ENCODE measurements around the gene FAM78B. TPM values are rescaled to one million over a fixed set of nuclear protein-coding genes. Genes with fewer than 3 reads are reported as not detected.

Gene FAM78B
- total RNA-seq, 1 experiment from 2014 or later = not detected

GRCh38 chr1:166190400-166190799 lies 23.6 kb upstream of the FAM78B start:
- Mint-ChIP-seq H3K4me1 (ENCODE audit: low read depth, unreplicated experiment) (no peaks in the 10 kb centered on the region), H3K27me3 (ENCODE audit: insufficient read depth, unreplicated experiment) (peaks cover 19% of the 10 kb centered on the region), H3K9me3 (ENCODE audit: unreplicated experiment) (no peaks in the 10 kb centered on the region), H3K4me3 (ENCODE audit: unreplicated experiment) (no peak overlapping the region), H3K27ac (ENCODE audit: unreplicated experiment) (no peak overlapping the region), H3K36me3 (ENCODE audit: insufficient read depth, unreplicated experiment) (no peaks in the 10 kb centered on the region)
- ChIA-PET POLR2A (no interaction called here), CTCF (no interaction called here)
- Histone ChIP-seq H3K4me1 (no peaks in the 10 kb centered on the region), H3K36me3 (ENCODE audit: control insufficient read depth, insufficient read depth, low read length) (no peaks in the 10 kb centered on the region), H3K27me3 (replicated peaks; ENCODE audit: control insufficient read depth, insufficient read depth, low read length) (no peaks in the 10 kb centered on the region; the same call in 1 of the 2 replicates), H3K4me3 (ENCODE audit: low read depth, low read length) (no peak overlapping the region), H3K9me3 (no peaks in the 10 kb centered on the region)
- BruUV-seq (replicated peaks) = no TSS peak
- intact Hi-C loops (cut with micrococcal nuclease; ENCODE audit: unreplicated experiment) = no loop called here
- DNase-seq = no peak
- TF ChIP-seq CTCF (IDR thresholded peaks at IDR 0.05; ENCODE audit: insufficient read depth in 1 of 2, low read depth in 1 of 2, low read length in 1 of 2, severe bottlenecking in 1 of 2, unreplicated experiment in 1 of 2) = no peak

- Histone ChIP-seq H3K36me3 (ENCODE audit: control insufficient read depth, insufficient read depth, low read length) (no peaks in the 10 kb centered on the region), H3K4me1 (no peaks in the 10 kb centered on the region), H3K27me3 (replicated peaks; ENCODE audit: control insufficient read depth, insufficient read depth, low read length) (no peaks in the 10 kb centered on the region; the same call in 1 of the 2 replicates), H3K9me3 (no peaks in the 10 kb centered on the region), H3K4me3 (ENCODE audit: low read depth, low read length) (no peak overlapping the region)
- no TSS peak for BruUV-seq (replicated peaks)
- TF ChIP-seq CTCF (IDR thresholded peaks at IDR 0.05; ENCODE audit: insufficient read depth in 1 of 2, low read depth in 1 of 2, low read length in 1 of 2, severe bottlenecking in 1 of 2, unreplicated experiment in 1 of 2) = no peak
- intact Hi-C loops (cut with micrococcal nuclease; ENCODE audit: unreplicated experiment) = no loop called here
- ChIA-PET CTCF (no interaction called here), POLR2A (no interaction called here)
- H3K27me3 Mint-ChIP-seq (ENCODE audit: insufficient read depth, unreplicated experiment) = peaks cover 17% of the 10 kb centered on the region
- no peaks in the 10 kb centered on the region for H3K9me3 Mint-ChIP-seq (ENCODE audit: unreplicated experiment)
- DNase-seq = no peak
- H3K36me3 Mint-ChIP-seq (ENCODE audit: insufficient read depth, unreplicated experiment) = no peaks in the 10 kb centered on the region
- H3K4me3 Mint-ChIP-seq (ENCODE audit: unreplicated experiment) = no peak overlapping the region
- H3K4me1 Mint-ChIP-seq (ENCODE audit: low read depth, unreplicated experiment) = no peaks in the 10 kb centered on the region
- no peak overlapping the region for H3K27ac Mint-ChIP-seq (ENCODE audit: unreplicated experiment)
Observed at GRCh38 chr1:166189126-166189525, 22.3 kb upstream of the FAM78B start.

GRCh38 chr1:166185526-166185925 lies 18.7 kb upstream of the FAM78B start:
- ChIA-PET POLR2A (no interaction called here), CTCF (no interaction called here)
- no peaks in the 10 kb centered on the region for H3K36me3 Mint-ChIP-seq (ENCODE audit: insufficient read depth, unreplicated experiment)
- Histone ChIP-seq H3K9me3 (no peaks in the 10 kb centered on the region), H3K4me3 (ENCODE audit: low read depth, low read length) (no peak overlapping the region), H3K36me3 (ENCODE audit: control insufficient read depth, insufficient read depth, low read length) (no peaks in the 10 kb centered on the region), H3K4me1 (no peaks in the 10 kb centered on the region), H3K27me3 (replicated peaks; ENCODE audit: control insufficient read depth, insufficient read depth, low read length) (no peaks in the 10 kb centered on the region; the same call in 1 of the 2 replicates)
- peaks cover 18% of the 10 kb centered on the region for H3K27me3 Mint-ChIP-seq (ENCODE audit: insufficient read depth, unreplicated experiment)
- intact Hi-C loops (cut with micrococcal nuclease; ENCODE audit: unreplicated experiment) = no loop called here
- no peak overlapping the region for H3K27ac Mint-ChIP-seq (ENCODE audit: unreplicated experiment)
- no peaks in the 10 kb centered on the region for H3K4me1 Mint-ChIP-seq (ENCODE audit: low read depth, unreplicated experiment)
- no peak for TF ChIP-seq CTCF (IDR thresholded peaks at IDR 0.05; ENCODE audit: insufficient read depth in 1 of 2, low read depth in 1 of 2, low read length in 1 of 2, severe bottlenecking in 1 of 2, unreplicated experiment in 1 of 2)
- BruUV-seq (replicated peaks) = no TSS peak
- no peaks in the 10 kb centered on the region for H3K9me3 Mint-ChIP-seq (ENCODE audit: unreplicated experiment)
- no peak for DNase-seq
- no peak overlapping the region for H3K4me3 Mint-ChIP-seq (ENCODE audit: unreplicated experiment)
